Transverse colon (tissue), 4 donors: ENCODE measurements around the gene ATP6AP1. TPM values are rescaled to one million over a fixed set of nuclear protein-coding genes. Genes with fewer than 3 reads are reported as not detected.

Source experiments
- DNase-seq: peaks from one replicate; pipeline ENCODE4 v3.0.0-alpha.2; 2019
- H3K27ac ChIP-seq, 4 donors: fragments of 200-600 bp; sonication (generic); 2 replicates each; pipeline ENCODE4 v1.5.1; 2016 to 2018; ENCODE audit warnings: inconsistent platforms in 4 of 4
- H3K27me3 ChIP-seq: fragments of 200-600 bp; sonication (generic); 2 replicates; pipeline ENCODE4 v1.5.1; 2017; ENCODE audit warnings: inconsistent platforms
- H3K36me3 ChIP-seq, 4 donors: fragments of 200-600 bp; sonication (generic); 2 replicates each; pipeline ENCODE4 v1.5.1; 2017 to 2019; ENCODE audit warnings: inconsistent platforms in 4 of 4
- H3K4me1 ChIP-seq, 4 donors: fragments of 200-600 bp; sonication (generic); 2 replicates each; pipeline ENCODE4 v1.5.1; 2017 to 2020; ENCODE audit warnings: inconsistent platforms in 4 of 4
- H3K4me3 ChIP-seq, 4 donors: fragments of 200-600 bp; sonication (generic); 1 replicate in 1 of 4; 2 replicates in 3 of 4; pipeline versions ENCODE4 v1.5.1 to v1.6.1; 2017 to 2019; ENCODE audit warnings: inconsistent platforms in 4 of 4
- H3K9me3 ChIP-seq, 2 donors: fragments of 200-600 bp; sonication (generic); 2 replicates each; pipeline ENCODE4 v1.5.1; 2017 to 2019; ENCODE audit warnings: inconsistent platforms in 2 of 2
- CTCF ChIP-seq, 5 experiments: fragments of 200-600 bp in 3 of 5; fragments of 450-650 bp in 2 of 5; sonication (generic) in 3 of 5; IDR thresholded peaks; 1 replicate in 2 of 5; 2 replicates in 3 of 5; pipeline ENCODE4 v1.5.1; 2016 to 2017; ENCODE audit warnings: antibody characterized with exemption in 5 of 5, inconsistent platforms in 3 of 5, mild to moderate bottlenecking in 2 of 5, moderate library complexity in 1 of 5
- EP300 ChIP-seq: sonication (generic); formaldehyde crosslinking; IDR thresholded peaks from one replicate; pipeline ENCODE4 v1.6.1; 2017; ENCODE audit warnings: antibody characterized with exemption, low read depth
- POLR2A ChIP-seq: fragments of 450-650 bp; IDR thresholded peaks from one replicate; pipeline ENCODE4 v1.6.1; 2016; ENCODE audit warnings: antibody characterized with exemption, mild to moderate bottlenecking, moderate library complexity
- POLR2AphosphoS5 ChIP-seq, 3 donors: sonication (generic); formaldehyde crosslinking; IDR thresholded peaks; one replicate each; pipeline ENCODE4 v1.6.1; 2016; ENCODE audit warnings: antibody characterized with exemption in 3 of 3
- WGBS, 2 donors: methylation state at CpG; one replicate each; pipeline ENCODE4 v1.1.5; 2018; ENCODE audit warnings: low coverage in 1 of 2; 5-methylcytosine and 5-hydroxymethylcytosine counted together
- in situ Hi-C, 4 donors: fragments of 200-750 bp; cut with MboI; loops; one replicate each; pipeline versions ENCODE4 v1.15.0 to v1.15.1; 2017; ENCODE audit warnings: low sequenced_read_pairs in 3 of 4, low pct_ligation_motif_present in 1 of 4, low pct_unique_long_range_greater_than_20kb in 1 of 4
- intact Hi-C: fragments of 100-400 bp; cut with DNase I; formaldehyde crosslinking; loops from one replicate; pipeline ENCODE4 v1.15.1; 2023; ENCODE audit warnings: low total_unique reads
- total RNA-seq, 4 donors: library from RNA; depleted of rRNA; stranded (reverse); fragments of >200 nt; gene quantifications; one replicate each; pipeline ENCODE4 v1.1.0, GENCODE V29; 2016

The ATP6AP1 gene
- total RNA-seq, 4 donors from 2014 or later: 26.5 to 118 (median 61.7) TPM

- 79% methylated on average over 11 of the region's 19 CpGs; no CpG with 5 or more reads in 1 of the 2 donors for WGBS, 2 donors
- Histone ChIP-seq H3K36me3 (peaks cover 0 to 10% (median 0%) of the 10 kb centered on the region in 4 donors), H3K27me3 (no peaks in the 10 kb centered on the region), H3K4me1 (peaks cover 0 to 14% (median 8%) of the 10 kb centered on the region in 4 donors), H3K27ac (no peak overlapping the region), H3K4me3 (no peak overlapping the region), H3K9me3 (no peaks in the 10 kb centered on the region)
- intact Hi-C loops: no loop called here
- DNase-seq: no peak
- in situ Hi-C loops: loop anchor here in 3 of 4 donors (25.0 kb wide), 1 partner anchor 135 kb away; the partner anchor contains the start of genes G6PD (in 3 of the 3) and IKBKG (in 3 of the 3)
- TF ChIP-seq EP300: no peak
- TF ChIP-seq CTCF (IDR thresholded peaks at IDR 0.05): no peak
- TF ChIP-seq POLR2A: no peak
- no peak for TF ChIP-seq POLR2AphosphoS5 (IDR thresholded peaks at IDR 0.05)
Observed at GRCh38 chrX:154402622-154403127, 25.8 kb upstream of the ATP6AP1 start.

- in situ Hi-C loops: loop anchor here in 3 of 4 donors (25.0 kb wide), 1 partner anchor 134 kb away; the partner anchor contains the start of genes G6PD (in 3 of the 3) and IKBKG (in 3 of the 3)
- no peak for DNase-seq
- peaks cover 0 to 14% (median 8%) of the 10 kb centered on the region in 4 donors for H3K4me1 ChIP-seq
- no peaks in the 10 kb centered on the region for H3K27me3 ChIP-seq
- 88% methylated on average over 10 of the region's 10 CpGs; no CpG with 5 or more reads in 1 of the 2 donors for WGBS, 2 donors
- TF ChIP-seq EP300 (no peak), POLR2AphosphoS5 (IDR thresholded peaks at IDR 0.05) (no peak), POLR2A (no peak), CTCF (IDR thresholded peaks at IDR 0.05) (no peak)
- no peaks in the 10 kb centered on the region for H3K9me3 ChIP-seq
- peaks cover 0 to 10% (median 0%) of the 10 kb centered on the region in 4 donors for H3K36me3 ChIP-seq
- H3K27ac ChIP-seq: no peak overlapping the region
- no peak overlapping the region for H3K4me3 ChIP-seq
- intact Hi-C loops: no loop called here
Observed at GRCh38 chrX:154403192-154403591, 25.3 kb upstream of the ATP6AP1 start.

GRCh38 chrX:154403858-154404257 is 24.6 kb upstream of the ATP6AP1 start:
- TF ChIP-seq POLR2AphosphoS5 (IDR thresholded peaks at IDR 0.05): no peak
- TF ChIP-seq POLR2A: no peak
- TF ChIP-seq CTCF (IDR thresholded peaks at IDR 0.05): no peak
- no peak for TF ChIP-seq EP300
- intact Hi-C loops: no loop called here
- Histone ChIP-seq H3K4me3 (no peak overlapping the region), H3K9me3 (no peaks in the 10 kb centered on the region), H3K27ac (no peak overlapping the region), H3K4me1 (peaks cover 0 to 16% (median 8%) of the 10 kb centered on the region in 4 donors), H3K36me3 (peaks cover 0 to 10% (median 0%) of the 10 kb centered on the region in 4 donors), H3K27me3 (no peaks in the 10 kb centered on the region)
- DNase-seq: no peak
- WGBS, 2 donors: 88% methylated on average over 4 of the region's 4 CpGs; no CpG with 5 or more reads in 1 of the 2 donors
- in situ Hi-C loops: loop anchor here in 3 of 4 donors (25.0 kb wide), 1 partner anchor 133 kb away; the partner anchor contains the start of genes G6PD (in 3 of the 3) and IKBKG (in 3 of the 3)

GRCh38 chrX:154404625-154405192 is 23.8 kb upstream of the ATP6AP1 start:
- in situ Hi-C loops: loop anchor here in 3 of 4 donors (25.0 kb wide), 1 partner anchor 133 kb away; the partner anchor contains the start of genes G6PD (in 3 of the 3) and IKBKG (in 3 of the 3)
- Histone ChIP-seq H3K27me3 (no peaks in the 10 kb centered on the region), H3K9me3 (no peaks in the 10 kb centered on the region), H3K27ac (no peak overlapping the region), H3K4me1 (peaks cover 0 to 11% (median 4%) of the 10 kb centered on the region in 4 donors), H3K36me3 (peaks cover 0 to 6% (median 0%) of the 10 kb centered on the region in 4 donors), H3K4me3 (no peak overlapping the region)
- intact Hi-C loops: loop anchor here (5.0 kb wide), 1 partner anchor 48 kb away; no protein-coding TSS in a partner anchor
- WGBS, 2 donors: 94% methylated on average over 15 of the region's 16 CpGs; no CpG with 5 or more reads in 1 of the 2 donors
- no peak for DNase-seq
- TF ChIP-seq EP300 (no peak), POLR2AphosphoS5 (IDR thresholded peaks at IDR 0.05) (no peak), CTCF (IDR thresholded peaks at IDR 0.05) (no peak), POLR2A (no peak)
